Embryonic facial prominence (tissue), 1 donor: ENCODE measurements around the gene MLXIPL.
A peak's percentile ranks its signal among the peaks of the same experiment; 100 is the strongest.
"Not testable (repeated sequence)": the region's sequence is repeated elsewhere in the genome, so short reads cannot be mapped to it uniquely, and the experiment has no call there.

ENCODE experiments used
- DNase-seq: peaks from one replicate; pipeline ENCODE4 v3.0.0-alpha.2; 2016; ENCODE audit errors: extremely low spot score

The MLXIPL gene, protein sequence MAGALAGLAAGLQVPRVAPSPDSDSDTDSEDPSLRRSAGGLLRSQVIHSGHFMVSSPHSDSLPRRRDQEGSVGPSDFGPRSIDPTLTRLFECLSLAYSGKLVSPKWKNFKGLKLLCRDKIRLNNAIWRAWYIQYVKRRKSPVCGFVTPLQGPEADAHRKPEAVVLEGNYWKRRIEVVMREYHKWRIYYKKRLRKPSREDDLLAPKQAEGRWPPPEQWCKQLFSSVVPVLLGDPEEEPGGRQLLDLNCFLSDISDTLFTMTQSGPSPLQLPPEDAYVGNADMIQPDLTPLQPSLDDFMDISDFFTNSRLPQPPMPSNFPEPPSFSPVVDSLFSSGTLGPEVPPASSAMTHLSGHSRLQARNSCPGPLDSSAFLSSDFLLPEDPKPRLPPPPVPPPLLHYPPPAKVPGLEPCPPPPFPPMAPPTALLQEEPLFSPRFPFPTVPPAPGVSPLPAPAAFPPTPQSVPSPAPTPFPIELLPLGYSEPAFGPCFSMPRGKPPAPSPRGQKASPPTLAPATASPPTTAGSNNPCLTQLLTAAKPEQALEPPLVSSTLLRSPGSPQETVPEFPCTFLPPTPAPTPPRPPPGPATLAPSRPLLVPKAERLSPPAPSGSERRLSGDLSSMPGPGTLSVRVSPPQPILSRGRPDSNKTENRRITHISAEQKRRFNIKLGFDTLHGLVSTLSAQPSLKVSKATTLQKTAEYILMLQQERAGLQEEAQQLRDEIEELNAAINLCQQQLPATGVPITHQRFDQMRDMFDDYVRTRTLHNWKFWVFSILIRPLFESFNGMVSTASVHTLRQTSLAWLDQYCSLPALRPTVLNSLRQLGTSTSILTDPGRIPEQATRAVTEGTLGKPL

DNA sequence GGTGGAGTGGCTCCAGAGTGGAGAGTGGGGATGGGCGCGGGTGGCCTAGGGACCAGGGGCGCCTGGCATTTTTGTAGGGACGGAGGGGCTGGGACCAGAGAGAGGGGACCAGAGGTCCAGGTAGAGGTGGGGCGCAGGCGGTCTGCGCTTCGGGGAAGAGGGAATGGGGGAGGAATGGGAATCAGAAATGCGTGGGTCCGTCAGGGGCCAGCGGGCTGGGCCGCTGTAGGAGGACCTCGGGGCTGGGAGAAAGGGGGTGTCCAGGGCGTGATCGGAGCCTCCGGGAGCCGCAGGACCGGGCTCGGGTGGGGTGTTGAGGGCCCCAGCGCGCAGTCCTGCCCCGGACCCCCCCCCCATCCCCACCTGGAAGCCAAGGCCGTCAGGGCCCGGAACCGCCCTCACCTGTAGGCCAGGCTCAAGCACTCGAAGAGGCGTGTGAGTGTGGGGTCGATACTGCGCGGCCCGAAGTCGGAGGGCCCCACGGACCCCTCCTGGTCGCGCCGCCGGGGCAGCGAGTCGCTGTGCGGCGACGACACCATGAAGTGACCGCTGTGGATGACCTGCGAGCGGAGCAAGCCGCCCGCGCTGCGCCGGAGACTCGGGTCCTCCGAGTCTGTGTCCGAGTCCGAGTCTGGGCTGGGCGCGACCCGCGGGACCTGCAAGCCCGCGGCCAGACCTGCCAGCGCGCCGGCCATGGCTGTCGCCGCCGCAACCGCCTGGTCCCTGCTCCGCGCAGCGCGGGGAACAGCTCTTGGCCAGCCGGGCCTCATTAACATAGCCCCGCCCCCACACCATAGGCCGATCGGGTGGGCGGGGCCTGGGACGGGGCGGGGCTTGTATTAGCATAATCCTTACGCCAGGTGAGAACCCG, at the start of gene MLXIPL:
Gene MLXIPL (minus strand): TSS at position 725 of the 871 bp plus-strand sequence. CDS start 30 bp downstream, at position 695.
- DNase-seq = no peak

DNA sequence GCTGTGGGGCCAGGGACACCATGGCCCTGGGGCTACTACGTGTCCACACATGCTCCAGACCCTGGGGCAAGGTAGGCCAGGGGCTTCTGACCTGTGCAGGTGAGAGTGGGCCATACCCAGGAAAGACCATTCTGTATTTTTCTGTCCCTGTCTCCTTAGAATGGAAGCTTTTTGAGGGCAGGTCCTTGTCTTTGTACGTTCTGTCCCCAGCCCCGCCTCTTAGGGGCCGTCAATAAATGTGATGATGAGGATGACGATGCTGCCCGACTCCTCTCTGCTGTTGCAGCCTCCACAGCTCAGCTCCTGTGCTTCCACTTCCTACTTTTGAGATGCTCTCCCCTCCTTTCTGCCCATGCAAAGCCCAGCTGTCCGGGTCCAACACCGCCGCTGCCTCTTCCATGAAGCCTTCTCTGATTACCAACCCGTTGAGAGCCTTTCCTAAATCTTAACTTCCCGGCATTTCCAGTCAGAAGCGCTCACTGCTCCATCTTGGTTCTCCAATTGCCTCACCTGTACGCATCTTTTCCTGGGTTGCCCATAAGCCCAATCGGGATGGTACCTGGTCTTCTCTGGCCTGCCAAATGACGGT, 47.6 kb upstream of the MLXIPL start:
- no peak for DNase-seq

- no peak for DNase-seq
Measured at GRCh38 chr7:73671322-73671661, 47.0 kb upstream of the MLXIPL start.

DNA sequence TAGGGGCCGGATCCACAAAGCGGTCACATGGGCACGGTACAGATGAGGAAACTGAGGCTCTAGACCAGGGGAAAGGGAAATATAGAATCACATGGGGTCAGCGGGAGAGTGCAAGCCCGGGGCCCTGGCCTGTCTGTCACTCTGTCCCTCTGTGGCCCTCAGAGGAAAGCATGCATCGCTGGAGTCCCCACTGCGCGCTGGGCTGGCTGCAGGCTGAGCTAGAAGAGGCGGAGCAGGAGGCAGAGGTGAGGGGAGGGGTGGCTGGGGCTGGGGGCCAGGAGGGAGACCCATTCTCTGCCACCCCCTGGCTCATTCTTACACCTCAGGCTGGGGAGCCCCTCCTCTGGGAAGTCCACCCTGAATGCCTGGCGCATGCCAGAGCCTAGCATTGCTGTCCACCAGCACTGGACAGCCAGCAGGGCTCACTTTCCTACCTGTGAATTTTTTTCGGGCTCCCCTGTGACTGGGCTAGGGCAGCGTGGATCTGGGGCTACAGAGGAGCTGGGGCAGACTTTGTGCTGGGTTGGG, 45.6 kb upstream of the MLXIPL start:
- DNase-seq = no peak

- no peak for DNase-seq
Measured at GRCh38 chr7:73669288-73669701, 45.0 kb upstream of the MLXIPL start.

DNA sequence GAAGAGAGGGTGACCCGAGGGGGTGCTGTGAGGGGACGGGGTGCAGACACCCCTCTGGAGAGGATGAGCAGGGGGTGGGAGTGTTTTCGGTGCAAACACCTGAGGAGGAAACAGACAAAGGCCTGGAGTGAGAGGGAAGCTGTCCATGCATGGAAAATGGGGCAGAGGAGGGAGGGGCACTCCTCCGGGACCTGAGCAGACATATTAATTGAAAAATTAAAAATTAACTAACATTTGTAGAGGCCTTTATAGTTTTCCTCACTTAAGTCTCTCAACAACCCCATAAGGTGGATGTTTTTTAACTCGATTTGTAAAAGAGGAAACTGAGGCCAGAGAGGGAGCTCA, 44.5 kb upstream of the MLXIPL start:
- no peak for DNase-seq

- no peak for DNase-seq
Measured at GRCh38 chr7:73668103-73668885, 44.0 kb upstream of the MLXIPL start.

DNA sequence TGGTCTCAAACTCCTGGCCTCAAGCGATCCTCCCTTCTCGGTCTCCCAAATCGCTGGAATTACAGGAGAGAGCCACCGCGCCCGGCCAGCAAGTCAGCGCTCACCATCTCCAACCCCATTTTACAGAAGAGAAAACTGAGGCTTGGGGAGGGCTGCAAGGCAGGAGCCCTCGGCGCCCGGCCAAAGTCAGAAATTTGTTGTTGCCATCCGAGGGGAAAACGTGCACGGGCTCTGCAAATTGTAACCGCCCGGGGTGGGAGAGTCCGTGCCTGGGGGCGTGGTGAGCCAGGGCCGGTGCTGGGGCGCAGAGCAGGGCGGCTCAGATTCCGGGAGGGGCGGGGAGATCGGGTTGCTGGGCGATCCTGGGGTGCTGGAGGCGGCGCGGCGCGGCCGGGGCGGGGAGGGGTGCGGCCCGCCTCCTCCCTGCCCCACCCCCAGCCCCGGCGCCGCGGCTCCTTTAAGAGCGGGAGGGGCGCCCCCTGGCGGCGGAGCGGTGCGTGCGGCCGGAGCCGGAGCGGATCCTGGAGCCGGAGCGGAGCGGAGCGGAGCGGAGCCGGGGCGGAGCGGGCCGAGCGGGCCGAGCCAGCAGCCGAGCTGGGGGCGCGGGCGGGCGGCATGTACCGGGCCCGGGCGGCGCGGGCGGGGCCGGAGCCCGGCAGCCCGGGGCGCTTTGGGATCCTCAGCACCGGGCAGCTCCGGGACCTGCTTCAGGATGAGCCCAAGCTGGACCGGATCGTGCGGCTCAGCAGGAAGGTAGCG, 43.2 kb upstream of the MLXIPL start, which contains the start of gene VPS37D:
Gene VPS37D (plus strand): TSS at position 488 of the 759 bp plus-strand sequence. CDS start 128 bp downstream, at position 616.
- peak; percentile 69 for DNase-seq

DNA sequence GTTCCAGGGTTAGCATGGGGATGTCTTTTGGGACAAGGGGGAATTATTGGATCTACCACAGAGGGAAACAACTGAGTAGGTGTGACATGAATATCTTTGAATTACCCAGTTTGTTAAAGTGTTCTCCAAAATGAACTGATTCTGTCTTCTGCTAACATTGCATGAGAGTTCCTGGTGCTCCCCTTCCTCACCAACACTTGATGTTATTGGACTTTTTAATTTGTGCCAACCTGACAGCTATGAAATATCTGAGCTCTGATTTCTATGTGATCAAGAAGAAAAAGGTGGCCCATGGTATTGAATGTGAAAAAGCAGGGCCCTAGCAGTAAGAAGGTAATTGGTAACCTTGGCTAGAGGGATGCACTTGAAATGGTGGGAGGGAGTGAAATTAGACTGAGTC, 38.7 kb upstream of the MLXIPL start:
- DNase-seq = no peak

GRCh38 chr7:73660594-73660993, 36.3 kb upstream of the MLXIPL start:
- not testable (repeated sequence) for DNase-seq

- no peak for DNase-seq
Measured at GRCh38 chr7:73659983-73660382, 35.7 kb upstream of the MLXIPL start.

- DNase-seq = not testable (repeated sequence)
Measured at GRCh38 chr7:73655309-73655708, 31.0 kb upstream of the MLXIPL start.

GRCh38 chr7:73652541-73652949, 28.2 kb upstream of the MLXIPL start:
- no peak for DNase-seq

DNA sequence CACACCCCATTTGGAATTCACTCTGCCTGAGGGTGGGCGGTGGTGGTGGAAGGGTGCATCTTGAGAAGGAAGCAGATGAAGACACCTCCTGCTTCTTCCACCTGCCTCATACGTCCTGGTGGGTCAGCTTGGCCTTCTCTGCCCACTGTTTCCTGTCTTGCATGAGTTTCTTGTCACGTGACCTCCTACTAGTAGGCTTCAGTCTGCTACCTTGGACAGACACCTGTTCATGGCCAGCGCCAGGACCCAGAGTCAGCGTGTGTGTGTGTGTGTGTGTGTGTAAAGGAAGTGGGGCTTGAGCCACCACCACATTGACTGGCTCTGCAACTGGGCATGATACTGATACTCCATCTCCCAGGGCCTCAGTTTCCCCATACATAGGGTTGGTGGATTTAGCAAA, 26.2 kb upstream of the MLXIPL start:
- DNase-seq = no peak

DNA sequence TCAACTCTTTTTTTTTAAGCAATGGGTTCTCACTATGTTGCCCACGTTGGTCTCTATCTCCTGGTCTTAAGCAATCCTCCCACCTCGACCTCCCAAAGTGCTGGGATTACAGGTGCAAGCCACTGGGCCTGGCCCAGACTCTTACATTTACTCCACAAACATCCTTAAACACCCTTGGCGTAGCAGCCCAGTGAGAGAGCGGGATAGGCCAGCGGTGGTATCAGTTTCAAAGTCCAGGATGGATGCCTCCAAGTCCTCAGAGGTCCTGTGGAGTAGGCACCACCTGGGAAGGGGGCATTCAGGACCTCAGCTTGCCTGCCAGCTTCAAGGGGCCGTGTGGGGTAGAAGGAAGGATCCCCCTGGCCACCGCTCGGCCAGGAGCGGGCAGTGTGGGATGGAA, 25.3 kb upstream of the MLXIPL start:
- DNase-seq = no peak

- no peak for DNase-seq
Measured at GRCh38 chr7:73648593-73649332, 24.4 kb upstream of the MLXIPL start.

- DNase-seq = no peak
Measured at GRCh38 chr7:73647725-73648592, 23.6 kb upstream of the MLXIPL start.
